Natural killer cell treated with Interleukin-12 subunit alpha and Interleukin-12 subunit beta and Interleukin-15 and Interleukin-18, amount 100 ng/mL, for 72 hours (primary cell): ENCODE data around the gene SND1. TPM values are rescaled to one million over a fixed set of nuclear protein-coding genes. Genes with fewer than 3 reads are reported as not detected.

ENCODE experiments used
- ATAC-seq, 2 donors: fragments of 150-1000 bp; cut with Tn5 transposase in 1 of 2; sonication (Bioruptor Pico), chemical (Tn5 transposase) in 1 of 2; 2 replicates each; pipeline ENCODE4 v1.10.0; 2021
- DNase-seq: peaks from one replicate; pipeline ENCODE4 v3.0.0; 2022; ENCODE audit warnings: low spot score
- H3K27ac Mint-ChIP-seq, 2 donors: 1 replicate in 1 of 2; 2 replicates in 1 of 2; pipeline ENCODE4 v1.8.0; 2022; ENCODE audit warnings: mixed read lengths in 2 of 2, mild to moderate bottlenecking in 1 of 2, moderate library complexity in 1 of 2
- H3K27me3 Mint-ChIP-seq, 2 donors: 1 replicate in 1 of 2; 2 replicates in 1 of 2; pipeline ENCODE4 v1.8.0; 2022; ENCODE audit warnings: mixed read lengths in 2 of 2
- H3K36me3 Mint-ChIP-seq: one replicate; pipeline ENCODE4 v1.8.0; 2022; ENCODE audit warnings: mixed read lengths
- H3K4me1 Mint-ChIP-seq, 2 donors: 1 replicate in 1 of 2; 2 replicates in 1 of 2; pipeline ENCODE4 v1.8.0; 2022; ENCODE audit warnings: low read depth in 2 of 2, mixed read lengths in 2 of 2, mild to moderate bottlenecking in 1 of 2
- H3K4me3 Mint-ChIP-seq: one replicate; pipeline ENCODE4 v1.8.0; 2022; ENCODE audit warnings: mixed read lengths
- H3K9me3 Mint-ChIP-seq: 2 replicates; pipeline ENCODE4 v1.8.0; 2022; ENCODE audit warnings: mixed read lengths
- total RNA-seq, 2 donors: library from RNA; stranded (reverse); gene quantifications; one replicate each; pipeline ENCODE4 v1.2.3, GENCODE V29; 2022

SND1 gene
- total RNA-seq, 2 donors from 2014 or later = 311 to 347 TPM

DNA sequence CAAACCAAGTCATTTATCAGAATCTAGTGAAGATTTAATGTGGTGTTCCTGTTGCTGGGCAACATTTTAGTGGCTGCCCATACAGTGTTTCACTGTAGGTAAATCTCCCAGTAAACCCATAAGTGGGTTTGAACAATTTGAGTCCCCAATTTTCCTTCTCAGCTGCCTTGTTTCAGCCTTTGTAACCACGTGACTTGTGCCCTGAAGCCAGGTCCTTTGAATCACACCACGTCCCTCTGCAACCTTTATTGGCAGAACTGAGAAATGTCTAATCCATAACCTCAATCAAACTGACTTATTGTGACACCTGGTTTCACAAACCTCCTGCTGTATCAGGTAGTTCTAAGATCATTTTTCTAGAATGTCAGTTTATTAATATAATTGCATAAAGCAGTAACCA is 30.1 kb downstream of the SND1 start:
- peaks cover 40 to 64% of the 10 kb centered on the region in 2 donors for H3K4me1 Mint-ChIP-seq
- no peak for ATAC-seq
- H3K36me3 Mint-ChIP-seq = peaks cover 18% of the 10 kb centered on the region
- H3K4me3 Mint-ChIP-seq = no peak overlapping the region
- no peaks in the 10 kb centered on the region for H3K27me3 Mint-ChIP-seq
- H3K9me3 Mint-ChIP-seq = peaks cover 6% of the 10 kb centered on the region
- no peak overlapping the region for H3K27ac Mint-ChIP-seq
- no peak for DNase-seq

- Mint-ChIP-seq H3K27me3 (no peaks in the 10 kb centered on the region), H3K4me1 (peaks cover 36 to 46% of the 10 kb centered on the region in 2 donors), H3K27ac (no peak overlapping the region), H3K36me3 (peaks cover 18% of the 10 kb centered on the region), H3K4me3 (no peak overlapping the region), H3K9me3 (peaks cover 6% of the 10 kb centered on the region)
- DNase-seq (no peak), ATAC-seq (no peak)
These were observed 32.0 kb downstream of the SND1 start for GRCh38 chr7:127683776-127684681.

DNA sequence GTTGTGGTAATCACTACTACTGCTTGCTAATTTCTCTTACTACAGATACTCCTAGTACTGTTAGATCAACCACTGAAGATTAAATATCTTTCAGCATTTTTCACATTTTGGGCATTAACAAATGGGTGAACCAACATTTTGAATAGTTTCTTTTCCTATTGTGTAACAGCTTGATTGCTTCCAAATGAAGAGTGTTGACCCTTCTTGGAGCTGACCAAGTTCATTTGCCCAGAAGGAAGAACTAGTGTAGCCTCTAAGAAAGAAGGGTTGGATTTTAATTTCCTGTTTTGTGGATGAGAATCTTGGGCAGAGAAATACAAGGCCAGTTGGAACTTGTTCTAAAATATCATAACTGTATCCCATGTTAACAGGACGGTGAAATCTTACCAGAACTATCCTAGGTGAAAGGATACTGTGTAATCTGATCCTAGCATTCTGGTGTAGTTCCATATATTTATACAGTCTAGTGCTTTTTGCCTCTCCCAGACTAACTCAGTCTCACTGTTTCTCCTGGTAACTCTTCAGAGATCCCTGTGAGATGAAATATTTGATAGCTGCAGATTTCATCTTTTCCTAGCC is 37.3 kb downstream of the SND1 start:
- Mint-ChIP-seq H3K27me3 (no peaks in the 10 kb centered on the region), H3K36me3 (peaks cover 20% of the 10 kb centered on the region), H3K4me3 (no peak overlapping the region), H3K9me3 (no peaks in the 10 kb centered on the region), H3K27ac (no peak overlapping the region), H3K4me1 (peaks cover 31 to 34% of the 10 kb centered on the region in 2 donors)
- ATAC-seq = no peak
- no peak for DNase-seq

GRCh38 chr7:127690337-127690736 is 38.3 kb downstream of the SND1 start:
- Mint-ChIP-seq H3K9me3 (no peaks in the 10 kb centered on the region), H3K27ac (no peak overlapping the region), H3K36me3 (peaks cover 24% of the 10 kb centered on the region), H3K27me3 (no peaks in the 10 kb centered on the region), H3K4me3 (no peak overlapping the region), H3K4me1 (peaks cover 25 to 27% of the 10 kb centered on the region in 2 donors)
- ATAC-seq (no peak), DNase-seq (no peak)

- Mint-ChIP-seq H3K27me3 (no peaks in the 10 kb centered on the region), H3K4me3 (no peak overlapping the region), H3K9me3 (no peaks in the 10 kb centered on the region), H3K4me1 (peaks cover 22 to 24% of the 10 kb centered on the region in 2 donors), H3K27ac (no peak overlapping the region), H3K36me3 (peaks cover 29% of the 10 kb centered on the region)
- DNase-seq (no peak), ATAC-seq (no peak)
These were observed 38.8 kb downstream of the SND1 start for GRCh38 chr7:127690806-127691205.

DNA sequence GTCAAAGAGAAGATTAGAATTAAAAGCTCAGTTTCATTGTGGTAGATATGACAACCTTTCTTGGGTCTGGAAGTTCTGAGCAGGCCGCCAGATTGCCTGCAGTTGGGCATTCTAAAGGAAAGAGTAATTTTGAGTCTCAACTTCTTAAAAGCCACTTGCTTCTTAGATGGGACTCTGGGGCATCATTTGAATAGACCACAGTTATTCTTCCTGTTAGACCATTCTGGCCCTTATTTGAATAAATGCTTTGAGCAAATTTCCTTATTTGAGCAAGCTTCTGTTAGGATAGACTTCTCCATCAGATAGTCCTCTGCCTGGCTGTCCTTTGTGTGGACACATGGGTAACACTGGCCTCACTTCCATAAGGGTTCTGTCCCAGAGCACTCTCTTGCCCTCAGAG is 40.2 kb downstream of the SND1 start:
- peaks cover 28% of the 10 kb centered on the region for H3K36me3 Mint-ChIP-seq
- H3K27ac Mint-ChIP-seq = no peak overlapping the region
- DNase-seq (no peak), ATAC-seq (no peak)
- H3K4me1 Mint-ChIP-seq = peaks cover 18 to 24% of the 10 kb centered on the region in 2 donors
- no peaks in the 10 kb centered on the region for H3K27me3 Mint-ChIP-seq
- H3K9me3 Mint-ChIP-seq = no peaks in the 10 kb centered on the region
- no peak overlapping the region for H3K4me3 Mint-ChIP-seq

DNA sequence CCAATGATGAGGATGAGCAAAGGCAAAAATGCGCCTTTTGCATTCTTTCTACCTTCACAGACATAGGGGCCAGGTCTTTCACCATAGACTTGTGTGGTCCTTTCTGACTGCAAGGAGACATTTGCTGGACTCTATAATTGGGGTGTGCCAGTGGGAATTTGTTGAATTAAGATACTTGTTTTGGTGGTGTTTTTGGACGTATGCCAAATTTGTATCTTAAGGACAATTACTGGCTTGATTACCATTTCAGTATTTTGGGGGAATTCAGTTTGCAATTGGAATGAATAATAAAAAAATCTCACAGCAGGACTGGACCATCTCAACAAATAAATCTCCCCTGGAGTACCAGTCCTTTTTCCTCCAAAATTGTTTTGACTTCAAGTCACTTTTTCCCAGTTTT is 47.9 kb downstream of the SND1 start:
- H3K9me3 Mint-ChIP-seq = no peaks in the 10 kb centered on the region

DNA sequence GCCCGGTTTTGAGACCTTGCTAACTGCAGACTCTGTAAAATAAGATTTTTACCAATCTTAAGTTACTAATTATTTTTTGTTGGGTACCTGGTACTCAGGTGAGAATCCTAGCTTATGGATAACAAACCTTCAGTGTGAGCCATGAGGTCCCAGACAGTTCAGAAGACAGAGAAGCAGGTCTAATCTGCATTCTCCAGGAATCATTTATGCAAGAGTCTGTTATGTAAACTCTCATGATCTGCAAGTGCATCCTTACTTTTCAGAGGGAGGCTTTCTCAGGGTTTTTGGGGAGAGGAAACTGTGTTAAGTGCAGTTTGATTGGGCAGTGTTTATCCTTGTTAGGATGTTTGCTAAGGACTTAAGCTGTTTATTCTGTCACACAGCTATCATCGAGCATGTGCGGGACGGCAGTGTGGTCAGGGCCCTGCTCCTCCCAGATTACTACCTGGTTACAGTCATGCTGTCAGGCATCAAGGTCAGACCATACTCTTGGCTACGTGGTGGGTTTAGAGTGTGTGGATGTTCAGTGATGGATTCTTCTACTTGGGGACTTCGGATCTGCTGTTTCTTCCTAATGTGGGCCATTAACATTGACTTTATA is 50.2 kb downstream of the SND1 start:
- H3K4me1 Mint-ChIP-seq = peaks cover 0 to 11% of the 10 kb centered on the region in 2 donors

More for the DNA sequence above, 47.9 kb downstream of the SND1 start:
- peaks cover 0 to 11% of the 10 kb centered on the region in 2 donors for H3K4me1 Mint-ChIP-seq
- H3K4me3 Mint-ChIP-seq = no peak overlapping the region
- no peak overlapping the region for H3K27ac Mint-ChIP-seq
- no peaks in the 10 kb centered on the region for H3K27me3 Mint-ChIP-seq
- DNase-seq (no peak), ATAC-seq (no peak)
- H3K36me3 Mint-ChIP-seq = peaks cover 44% of the 10 kb centered on the region

DNA sequence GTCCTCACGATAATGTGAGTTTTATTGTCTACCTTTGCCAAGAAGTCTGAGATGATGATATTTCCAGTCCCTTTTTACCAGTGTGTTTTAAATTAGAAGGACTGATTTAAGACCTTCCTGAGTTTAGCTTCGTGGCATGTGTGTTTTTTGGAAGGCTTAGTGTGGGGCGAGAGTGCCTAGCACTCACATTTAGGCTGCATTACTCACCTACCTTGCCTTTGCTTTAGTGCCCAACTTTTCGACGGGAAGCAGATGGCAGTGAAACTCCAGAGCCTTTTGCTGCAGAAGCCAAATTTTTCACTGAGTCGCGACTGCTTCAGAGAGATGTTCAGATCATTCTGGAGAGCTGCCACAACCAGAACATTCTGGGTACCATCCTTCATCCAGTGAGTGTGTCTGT is 50.9 kb downstream of the SND1 start:
- Mint-ChIP-seq H3K27me3 (no peaks in the 10 kb centered on the region), H3K4me3 (no peak overlapping the region), H3K27ac (no peak overlapping the region), H3K4me1 (peaks cover 0 to 11% of the 10 kb centered on the region in 2 donors), H3K9me3 (no peaks in the 10 kb centered on the region), H3K36me3 (peaks cover 53% of the 10 kb centered on the region)
- ATAC-seq = no peak
- no peak for DNase-seq

More for the DNA sequence above, 50.2 kb downstream of the SND1 start:
- ATAC-seq (no peak), DNase-seq (no peak)
- H3K4me3 Mint-ChIP-seq = no peak overlapping the region
- H3K27ac Mint-ChIP-seq = no peak overlapping the region
- no peaks in the 10 kb centered on the region for H3K9me3 Mint-ChIP-seq
- no peaks in the 10 kb centered on the region for H3K27me3 Mint-ChIP-seq
- H3K36me3 Mint-ChIP-seq = peaks cover 47% of the 10 kb centered on the region

- H3K36me3 Mint-ChIP-seq = peaks cover 54% of the 10 kb centered on the region
- no peak for DNase-seq
These were observed 52.2 kb downstream of the SND1 start for GRCh38 chr7:127704211-127704610.

DNA sequence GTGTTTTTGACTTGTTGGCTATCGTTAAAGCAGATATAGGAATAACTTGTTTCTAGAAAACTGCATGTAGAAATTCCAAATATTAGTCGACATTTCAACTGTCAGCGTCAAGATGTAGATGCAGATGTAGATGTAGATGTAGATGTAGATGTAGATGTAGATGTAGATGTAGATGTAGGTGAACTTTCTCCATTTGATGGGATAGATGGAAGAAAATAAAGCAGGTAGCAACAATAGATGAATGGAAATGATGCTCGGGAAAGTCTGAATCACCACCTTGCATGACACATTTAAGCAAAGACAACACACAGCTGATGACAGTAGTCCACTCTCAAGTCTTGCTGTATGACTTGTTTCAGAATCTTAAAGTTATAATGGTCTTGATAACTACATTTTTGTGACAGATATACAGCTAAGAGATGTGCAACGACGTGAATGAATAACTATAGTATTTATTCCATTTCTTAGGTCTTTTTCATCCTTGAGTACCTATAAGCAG is 53.5 kb downstream of the SND1 start:
- ATAC-seq (no peak), DNase-seq (no peak)
- H3K36me3 Mint-ChIP-seq = peaks cover 54% of the 10 kb centered on the region
- no peaks in the 10 kb centered on the region for H3K4me1 Mint-ChIP-seq
- no peaks in the 10 kb centered on the region for H3K9me3 Mint-ChIP-seq
- H3K4me3 Mint-ChIP-seq = no peak overlapping the region
- H3K27ac Mint-ChIP-seq = no peak overlapping the region
- H3K27me3 Mint-ChIP-seq = no peaks in the 10 kb centered on the region

More at GRCh38 chr7:127704211-127704610, 52.2 kb downstream of the SND1 start:
- Mint-ChIP-seq H3K4me1 (peaks cover 0 to 10% of the 10 kb centered on the region in 2 donors), H3K4me3 (no peak overlapping the region), H3K27ac (no peak overlapping the region), H3K9me3 (no peaks in the 10 kb centered on the region), H3K27me3 (no peaks in the 10 kb centered on the region)
- no peak for ATAC-seq

- Mint-ChIP-seq H3K9me3 (no peaks in the 10 kb centered on the region), H3K27me3 (no peaks in the 10 kb centered on the region)
These were observed 54.8 kb downstream of the SND1 start for GRCh38 chr7:127706766-127707165.

DNA sequence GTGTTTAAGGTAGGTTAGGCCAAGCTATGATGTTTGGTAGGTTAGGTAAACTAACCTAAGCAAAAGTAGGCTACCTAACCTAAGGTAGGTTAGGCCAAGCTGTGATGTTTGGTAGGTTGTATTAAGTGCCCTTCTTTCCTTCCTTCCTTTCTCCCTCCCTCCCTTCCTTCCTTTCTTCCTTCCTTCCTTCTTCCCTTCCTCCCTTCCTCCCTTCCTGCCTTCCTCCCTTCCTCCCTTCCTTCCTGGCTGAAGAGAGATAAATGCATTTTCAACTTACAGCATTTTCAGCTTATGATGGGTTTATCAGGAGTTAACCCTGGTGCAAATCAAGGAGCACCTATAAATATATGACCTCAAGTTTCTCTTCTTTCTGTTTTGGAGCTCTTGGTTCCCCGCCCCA is 56.2 kb downstream of the SND1 start:
- no peaks in the 10 kb centered on the region for H3K9me3 Mint-ChIP-seq
- H3K4me3 Mint-ChIP-seq = no peak overlapping the region
- H3K27ac Mint-ChIP-seq = no peak overlapping the region
- ATAC-seq (no peak), DNase-seq (no peak)
- H3K27me3 Mint-ChIP-seq = no peaks in the 10 kb centered on the region
- peaks cover 72% of the 10 kb centered on the region for H3K36me3 Mint-ChIP-seq
- peaks cover 0 to 3% of the 10 kb centered on the region in 2 donors for H3K4me1 Mint-ChIP-seq

More at GRCh38 chr7:127706766-127707165, 54.8 kb downstream of the SND1 start:
- Mint-ChIP-seq H3K4me1 (peaks cover 0 to under 1% of the 10 kb centered on the region in 2 donors), H3K27ac (no peak overlapping the region), H3K4me3 (no peak overlapping the region), H3K36me3 (peaks cover 61% of the 10 kb centered on the region)
- no peak for ATAC-seq
- no peak for DNase-seq

DNA sequence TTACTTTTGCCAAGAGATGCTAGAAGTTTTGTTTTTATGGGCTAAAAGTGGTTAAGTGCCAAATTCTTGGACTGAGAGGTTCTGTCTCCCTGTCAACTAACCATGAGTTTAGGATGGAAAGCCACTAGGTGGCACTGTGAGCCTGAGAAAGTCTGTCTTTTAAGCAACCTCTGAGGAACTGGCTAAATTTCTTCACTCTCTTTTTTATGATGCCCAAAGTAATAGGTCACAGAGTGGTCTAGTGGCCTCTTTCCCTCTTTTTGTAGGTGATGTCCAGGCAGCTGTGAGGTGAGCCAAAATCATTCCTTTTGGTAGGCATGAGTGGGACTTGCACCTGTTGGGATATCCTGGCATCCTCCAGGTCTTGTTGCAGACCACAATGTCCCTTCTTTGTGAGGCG is 56.8 kb downstream of the SND1 start:
- peak; percentile 74 for DNase-seq
- Mint-ChIP-seq H3K27ac (no peak overlapping the region), H3K27me3 (no peaks in the 10 kb centered on the region), H3K36me3 (peaks cover 72% of the 10 kb centered on the region), H3K9me3 (no peaks in the 10 kb centered on the region), H3K4me1 (peaks cover 0 to 3% of the 10 kb centered on the region in 2 donors), H3K4me3 (no peak overlapping the region)
- ATAC-seq = peak; percentile 68 to 70
